CD4-positive, alpha-beta T cell treated with Interferon alpha-2 for 1 hour (primary cell): Measurements from ENCODE around the gene SDR39U1.
A peak's percentile ranks its signal among the peaks of the same experiment; 100 is the strongest.

Source experiments
- DNase-seq, 2 donors: peaks; one replicate each; pipeline ENCODE4 v3.0.0-alpha.2; 2020 to 2022

SDR39U1 gene

DNA sequence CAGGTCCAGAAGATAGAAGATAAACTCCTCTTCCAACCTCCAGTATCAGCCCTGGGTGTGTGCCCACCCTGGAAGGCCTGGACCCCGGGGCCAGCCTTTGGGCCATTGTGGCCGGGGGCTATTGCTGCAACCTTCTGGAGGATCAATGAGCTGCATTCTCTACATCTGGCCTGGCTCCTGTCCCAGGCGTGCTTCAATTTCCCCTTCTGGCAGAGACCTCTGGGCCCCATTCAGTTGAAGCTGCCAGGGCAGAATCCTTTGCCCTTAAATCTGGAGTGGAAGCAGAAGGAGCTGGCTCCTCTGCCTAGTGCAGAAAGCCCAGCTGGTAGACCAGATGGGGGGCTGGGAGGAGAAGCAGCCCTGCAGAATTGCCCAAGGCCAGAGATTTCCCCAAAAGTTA lies 33.8 kb downstream of the SDR39U1 start:
- no peak for DNase-seq

DNA sequence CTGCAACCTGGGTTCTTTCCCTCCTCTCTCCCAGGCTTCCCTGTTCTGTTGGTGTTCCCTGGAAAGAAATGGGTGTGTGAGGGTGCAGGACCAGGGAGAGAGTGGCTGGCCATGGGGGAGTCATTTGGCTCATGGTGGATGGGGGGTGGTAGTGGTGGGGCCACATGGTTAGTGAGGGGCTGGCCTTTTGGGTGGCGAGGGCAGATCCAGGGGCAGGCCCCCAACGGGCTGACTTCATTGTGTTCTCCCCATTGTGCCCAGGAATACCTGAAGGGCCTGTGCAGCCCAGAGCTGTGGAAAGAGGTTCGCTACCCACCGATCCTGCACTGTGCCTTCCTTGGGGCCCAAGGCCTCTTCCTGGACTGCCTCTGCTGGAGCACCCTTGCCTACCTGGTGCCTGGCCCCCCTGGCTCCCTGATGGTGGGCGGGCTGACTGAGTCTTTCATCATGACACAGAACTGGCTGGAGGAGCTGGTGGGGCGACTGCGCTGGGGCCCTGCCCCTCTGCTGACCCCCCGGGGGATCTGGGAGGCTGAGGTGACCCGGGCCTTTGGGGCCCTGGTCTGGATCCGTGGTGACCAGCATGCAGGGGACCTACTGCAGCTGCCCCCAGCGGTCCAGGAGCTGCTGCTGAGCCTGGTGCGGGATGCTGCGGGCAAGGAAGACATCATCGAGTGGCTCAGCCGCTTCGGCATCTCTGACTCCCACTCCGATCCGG lies 34.8 kb downstream of the SDR39U1 start:
- DNase-seq: no peak

DNA sequence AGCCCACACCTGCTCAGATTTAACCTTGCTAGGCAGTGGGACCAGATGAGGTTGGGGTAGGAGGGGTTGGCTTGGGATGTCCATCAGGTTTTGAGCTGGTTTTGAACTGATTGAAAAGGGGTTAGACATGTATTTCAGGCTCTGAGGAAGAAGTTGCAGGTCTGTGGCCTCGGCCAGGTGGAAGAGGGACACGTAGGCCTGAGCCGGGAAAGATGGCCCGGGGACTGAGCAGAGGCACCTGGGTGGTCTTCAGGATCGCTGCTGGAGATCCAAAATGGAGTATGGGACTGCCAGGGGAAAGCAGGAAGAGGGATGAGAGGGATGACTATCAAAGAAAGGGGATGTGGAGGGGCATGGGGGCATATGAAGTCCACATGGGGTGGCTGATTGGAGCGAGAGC lies 36.2 kb downstream of the SDR39U1 start:
- no peak for DNase-seq

DNA sequence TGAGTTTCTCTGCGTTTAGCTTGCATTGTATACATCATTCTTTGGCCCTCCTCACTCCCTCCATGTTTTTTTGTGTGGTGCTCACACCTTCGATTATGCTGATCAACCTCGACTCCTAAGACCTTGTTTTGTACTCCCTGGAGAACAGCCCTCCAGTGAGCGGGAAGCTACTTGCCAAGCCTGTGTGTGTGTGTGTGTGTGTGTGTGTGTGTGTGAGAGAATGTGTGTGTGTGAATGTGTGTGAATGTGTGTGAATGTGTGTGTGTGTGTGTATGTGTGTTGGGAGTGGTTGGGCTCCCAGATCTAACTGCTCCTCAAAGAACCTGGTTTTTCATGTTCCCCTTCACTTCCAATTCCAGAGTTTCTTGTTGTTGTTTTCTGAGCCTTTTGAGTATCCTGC lies 37.8 kb downstream of the SDR39U1 start:
- no peak for DNase-seq

DNA sequence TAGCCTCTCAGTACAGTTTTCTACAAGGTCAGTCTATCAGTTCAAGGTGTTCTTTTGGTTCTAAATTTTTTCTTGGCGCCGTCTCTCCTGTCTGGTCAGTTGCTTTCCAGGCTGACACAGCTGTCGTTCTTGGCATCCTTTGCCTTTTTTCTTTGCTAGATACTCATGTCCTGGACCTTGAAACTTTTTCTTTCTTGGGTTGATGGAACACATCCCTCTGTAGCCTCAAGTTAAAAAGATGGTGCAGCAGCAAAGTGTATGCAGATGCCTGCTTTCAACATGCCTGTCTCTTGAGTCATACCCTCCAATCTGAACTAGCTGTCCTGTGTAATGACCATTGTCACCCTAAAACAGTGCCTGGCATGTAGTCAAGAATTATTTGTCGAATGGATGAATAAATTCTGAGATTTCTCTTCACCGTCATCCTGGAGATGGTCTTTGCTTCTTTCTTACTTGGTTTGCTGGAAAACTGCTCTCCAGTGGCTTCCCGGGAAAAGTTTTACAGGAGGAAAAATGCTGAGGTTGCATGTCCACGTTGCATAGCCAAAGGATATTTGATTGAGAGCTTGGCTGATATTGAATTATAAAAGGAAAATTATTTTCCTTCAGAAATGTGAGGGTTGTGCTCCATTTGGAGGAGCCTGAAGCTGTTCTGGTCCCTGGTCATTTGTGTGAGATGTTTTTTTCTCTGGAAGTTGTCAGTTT lies 39.1 kb downstream of the SDR39U1 start:
- no peak for DNase-seq

DNA sequence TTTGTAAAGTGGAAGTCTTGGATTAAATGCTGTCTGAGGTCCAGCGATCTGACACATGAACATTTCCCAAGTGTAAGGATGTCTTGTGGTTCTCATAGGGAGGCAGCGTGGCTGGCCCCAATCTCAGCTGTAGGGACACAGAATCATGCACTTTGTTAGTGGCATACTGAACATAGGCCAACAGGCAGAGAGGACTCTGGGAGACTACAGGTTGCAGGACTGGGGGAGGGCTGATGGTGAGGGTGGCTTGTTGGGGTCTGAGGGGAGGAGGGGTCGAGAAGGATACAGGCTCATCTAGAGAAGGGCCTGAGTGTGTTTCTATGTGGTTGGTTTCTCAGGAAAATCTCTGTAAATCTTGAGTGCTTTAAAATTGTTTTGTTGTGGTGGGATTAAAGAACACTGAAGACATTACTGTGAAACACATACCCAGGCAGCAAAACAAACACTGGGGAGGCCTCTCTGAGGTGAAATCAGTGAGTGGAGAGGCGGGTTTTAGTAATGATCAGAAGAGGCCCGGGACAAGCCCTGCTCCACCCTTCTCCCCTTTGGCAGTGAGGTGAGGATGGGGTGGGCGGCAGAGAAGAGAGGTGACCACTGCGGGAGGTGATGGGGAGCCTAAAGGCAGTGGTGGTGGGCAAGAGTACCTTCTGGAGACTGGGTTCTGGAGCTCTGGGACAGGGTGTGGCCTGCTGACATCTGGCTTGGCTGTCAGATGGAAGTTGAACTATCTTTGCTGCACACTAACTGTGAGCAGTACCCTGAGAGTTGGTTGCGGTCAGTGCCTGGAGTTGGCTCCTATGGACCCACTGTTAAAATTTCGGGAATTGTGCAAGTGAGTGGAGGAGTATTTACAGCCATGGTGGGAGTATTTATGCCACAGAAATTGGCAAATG lies 40.5 kb downstream of the SDR39U1 start:
- no peak for DNase-seq

DNA sequence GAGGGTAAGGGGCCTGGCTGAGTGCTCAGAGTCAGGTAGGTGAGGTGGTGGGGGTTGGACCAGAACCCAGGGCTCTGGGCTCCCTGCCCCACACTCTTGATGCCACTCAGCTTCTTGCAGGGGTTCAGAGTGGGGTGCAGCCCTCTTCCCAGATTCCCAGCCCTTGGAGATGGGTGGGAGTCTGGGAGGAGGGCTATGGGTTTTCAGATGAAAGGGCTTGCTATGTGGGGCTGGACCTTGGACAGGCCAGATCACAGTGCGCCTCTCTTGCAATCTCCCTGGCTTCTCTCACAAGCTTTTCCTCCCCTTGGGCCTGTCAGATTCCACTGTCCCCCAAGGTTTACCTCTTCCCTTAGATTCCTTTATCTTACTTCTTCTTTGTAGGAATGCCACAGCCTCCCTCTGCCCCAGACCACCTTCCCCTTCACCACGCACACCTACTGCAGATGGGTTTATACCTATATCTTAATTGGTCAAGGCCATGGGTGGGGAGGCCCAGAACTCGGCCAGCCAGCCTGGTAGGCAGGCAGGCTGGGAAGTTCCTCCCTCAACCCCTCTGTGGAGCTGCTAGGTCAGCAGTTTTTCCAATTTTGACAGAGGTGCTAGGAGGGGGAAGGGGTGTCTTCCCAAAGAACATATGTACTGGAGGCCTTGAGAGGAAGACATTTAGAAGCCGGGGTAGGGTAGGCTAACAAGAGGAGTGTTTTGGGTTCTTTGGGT lies 42.4 kb downstream of the SDR39U1 start:
- no peak for DNase-seq

DNA sequence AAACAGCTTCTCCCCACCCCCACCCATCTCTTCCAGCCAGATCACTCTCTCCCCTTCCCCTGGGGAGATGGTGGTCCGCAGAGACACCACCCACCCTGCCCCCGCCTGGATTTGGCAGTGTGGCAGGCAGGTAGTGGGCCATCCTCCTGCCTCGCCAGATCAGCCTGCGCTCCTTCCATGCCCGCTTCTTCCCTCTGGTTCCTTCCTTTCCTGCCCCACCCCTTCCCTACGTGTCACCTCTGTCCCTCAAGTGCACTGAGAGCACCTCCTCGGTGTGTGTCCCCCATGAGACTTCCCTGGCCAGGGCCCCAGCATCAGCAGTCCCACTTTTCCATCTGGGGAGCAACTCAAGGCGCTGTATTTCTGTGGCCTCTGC lies 43.1 kb downstream of the SDR39U1 start:
- no peak for DNase-seq

DNA sequence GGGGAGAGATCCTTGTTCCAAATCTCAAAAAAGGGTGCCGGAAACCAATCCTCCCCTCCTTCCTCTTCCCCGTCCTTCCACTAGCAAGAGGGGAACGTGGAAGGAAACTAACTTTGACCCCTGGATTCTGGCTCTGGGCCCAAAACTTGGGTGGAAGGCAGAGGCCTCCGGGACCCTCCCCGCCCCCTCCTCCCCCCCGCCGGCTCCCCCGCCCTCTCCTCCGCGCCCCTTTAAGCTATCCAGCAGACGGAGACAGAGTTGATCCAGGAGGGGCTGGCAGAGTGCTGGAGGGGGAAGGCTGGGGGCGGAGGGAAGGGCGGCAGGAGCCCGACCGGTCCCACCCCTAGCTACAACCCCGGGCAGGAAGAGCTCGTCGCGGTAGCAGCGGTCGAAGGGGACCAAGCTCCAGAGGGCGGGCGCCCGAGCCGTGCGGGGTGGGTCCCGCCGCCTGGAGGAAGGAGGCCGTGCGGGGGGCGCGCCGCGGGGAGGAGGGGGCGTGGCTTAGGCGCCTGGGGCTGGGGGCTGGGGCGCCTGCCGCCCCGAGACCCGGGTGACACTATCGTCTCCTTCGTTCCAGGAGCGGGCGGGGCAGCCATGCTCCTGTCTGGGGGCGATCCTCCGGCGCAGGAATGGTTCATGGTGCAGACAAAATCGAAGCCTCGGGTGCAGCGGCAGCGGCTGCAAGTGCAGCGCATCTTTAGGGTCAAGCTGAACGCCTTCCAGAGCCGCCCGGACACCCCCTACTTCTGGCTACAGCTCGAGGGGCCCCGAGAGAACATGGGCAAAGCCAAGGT lies 43.7 kb downstream of the SDR39U1 start, which contains the start of gene NYNRIN:
NYNRIN (plus strand) TSS at position 351 of the 794 bp plus-strand sequence; CDS start at position 595, 244 bp downstream.
- DNase-seq: peak; percentile 15 to 35

DNA sequence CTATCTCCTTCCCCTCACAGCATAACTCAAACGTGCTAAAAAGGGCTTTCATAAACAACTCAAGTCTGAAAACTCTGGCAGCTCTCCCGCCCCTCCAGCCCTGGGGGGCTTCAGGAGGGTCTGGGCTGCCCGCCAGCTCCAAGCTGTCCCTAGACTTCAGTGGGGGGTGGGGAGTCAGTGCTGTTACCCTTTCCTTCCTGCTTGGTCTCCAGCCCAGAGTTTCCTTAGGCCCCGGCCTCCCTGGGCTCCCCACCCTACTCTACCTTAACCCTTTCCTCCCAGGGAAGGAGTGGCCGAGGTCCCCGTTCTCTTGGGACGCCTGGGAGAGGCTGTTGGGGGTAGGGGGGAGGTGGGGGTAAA lies 44.3 kb downstream of the SDR39U1 start:
- DNase-seq: no peak

DNA sequence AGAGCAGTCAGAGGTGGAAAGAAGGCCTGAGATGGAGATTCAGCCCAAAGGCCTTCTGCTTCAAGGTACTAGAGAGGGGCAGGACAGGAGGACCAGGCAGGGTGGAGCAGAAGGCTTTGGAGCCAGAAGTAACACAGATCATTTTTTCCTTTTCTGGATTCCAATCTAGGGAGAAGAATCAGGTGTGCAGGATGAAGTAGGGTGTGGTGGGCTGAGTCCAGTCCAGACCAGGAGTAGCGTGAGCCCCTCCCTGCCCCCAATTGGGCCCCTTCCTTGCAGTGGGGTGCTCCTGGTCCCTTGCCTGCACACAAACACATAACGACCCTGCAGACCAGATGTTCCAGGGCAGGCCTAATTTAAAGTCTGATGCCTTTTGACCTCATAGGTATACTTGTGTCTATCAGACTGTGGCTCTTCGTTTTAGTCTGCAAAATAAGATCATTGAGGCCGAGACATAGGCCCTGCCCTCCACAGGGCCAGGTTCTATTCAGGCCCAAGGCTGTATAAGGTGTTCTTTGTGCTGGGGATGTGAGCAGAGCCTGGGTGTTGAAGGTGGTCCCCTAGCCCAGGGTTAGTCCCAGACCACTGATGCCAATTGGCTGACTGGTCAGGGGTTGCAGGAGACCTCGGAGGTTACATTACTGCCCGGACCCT lies 44.8 kb downstream of the SDR39U1 start:
- DNase-seq: no peak

DNA sequence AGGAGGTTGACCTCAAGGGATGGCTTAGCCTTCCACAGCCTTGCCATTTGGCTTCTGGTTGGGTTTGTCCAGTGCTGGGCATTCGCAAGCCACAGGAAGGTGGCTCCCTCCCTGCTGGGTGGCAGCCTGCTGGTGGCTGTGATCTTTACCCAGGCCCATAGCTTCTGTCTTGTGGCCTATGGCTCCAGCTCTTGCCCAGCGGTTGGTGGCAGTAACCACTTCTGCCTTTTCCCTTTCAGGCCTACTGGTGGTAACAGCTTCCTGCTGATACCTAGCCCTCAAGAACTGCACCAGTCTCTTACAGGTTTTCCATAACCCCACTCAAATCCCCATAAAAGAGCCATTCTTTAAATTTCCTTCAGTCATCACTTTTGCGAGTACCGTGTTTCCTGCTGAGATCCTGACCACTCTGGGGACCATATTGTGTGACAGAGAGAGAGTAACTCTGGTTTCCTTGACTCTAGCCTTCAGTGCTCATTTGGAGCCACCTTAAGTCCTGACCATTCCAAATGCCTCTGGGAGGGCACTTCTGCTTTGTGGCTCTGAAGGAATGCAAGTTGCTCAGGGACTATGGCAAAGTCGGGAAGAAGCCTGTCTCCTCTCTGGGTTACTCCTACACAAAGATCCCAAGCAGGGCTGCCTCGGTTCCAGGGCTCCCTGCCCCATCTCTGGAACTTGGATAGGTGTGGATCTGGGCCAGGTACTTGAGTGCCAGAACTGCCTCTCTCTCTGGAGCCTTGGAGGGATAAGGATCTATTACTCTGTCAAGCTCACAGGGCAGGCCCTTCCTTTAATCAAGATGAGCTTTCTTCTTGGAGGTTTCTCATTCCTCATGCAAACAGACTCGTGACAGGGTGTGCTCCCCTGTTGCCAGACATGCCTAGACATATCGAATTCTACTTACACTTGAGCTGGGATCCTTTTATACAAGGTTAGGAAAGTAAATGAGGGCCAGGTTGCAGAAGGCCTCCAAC lies 46.7 kb downstream of the SDR39U1 start:
- no peak for DNase-seq

DNA sequence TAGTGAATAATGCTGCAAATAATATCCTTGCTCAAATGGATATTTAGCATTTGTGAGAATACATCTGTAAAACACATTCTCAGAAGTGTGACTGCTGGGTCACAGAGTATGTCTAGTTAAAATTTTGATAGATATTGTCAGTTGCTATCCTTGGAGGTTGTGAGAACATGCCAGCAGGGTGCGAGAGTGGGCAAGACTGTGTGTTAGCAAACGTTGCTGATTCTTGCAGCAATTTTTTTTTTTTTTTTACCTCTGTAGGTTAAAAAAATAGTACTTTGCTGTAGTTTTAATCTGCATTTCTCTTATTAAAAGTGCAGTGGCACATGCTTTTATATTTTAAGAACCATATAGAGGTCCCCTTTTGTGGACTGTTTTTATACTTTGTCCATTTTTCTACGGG lies 48.3 kb downstream of the SDR39U1 start:
- no peak for DNase-seq

DNA sequence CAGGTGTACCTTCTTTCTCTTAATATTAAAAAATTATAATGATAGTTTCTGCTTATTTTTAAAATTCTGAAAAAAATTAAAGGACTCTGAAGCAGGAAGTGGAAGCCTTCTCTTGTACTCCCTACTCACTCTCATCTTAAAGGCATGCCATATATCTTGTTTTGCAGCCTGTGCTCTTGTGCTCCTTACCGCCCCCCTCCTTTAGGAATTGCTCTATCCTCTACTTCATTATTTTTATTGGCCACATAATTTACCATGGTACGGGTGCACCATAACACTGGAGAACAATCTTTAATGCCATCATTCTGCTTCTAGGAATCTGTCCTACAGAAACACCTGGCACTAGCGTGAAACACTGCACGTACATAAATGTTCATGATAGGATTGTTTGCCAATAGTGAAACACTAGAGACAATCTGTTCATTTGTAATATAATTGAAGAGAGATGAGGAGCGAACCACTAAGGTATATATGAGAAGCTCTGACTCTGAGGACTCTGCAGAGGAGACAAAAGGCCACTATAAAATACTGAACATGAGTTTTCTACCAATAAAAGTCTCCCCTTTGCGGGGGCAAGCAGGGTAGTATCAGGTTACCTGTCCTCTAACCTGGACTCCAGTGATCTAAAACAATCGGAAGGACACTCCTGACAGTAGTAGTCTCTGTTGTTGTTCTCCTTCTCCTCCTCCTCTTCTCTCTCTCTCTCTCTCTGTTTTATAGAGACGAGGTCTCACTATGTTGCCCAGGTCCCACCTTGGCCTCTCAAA lies 50.1 kb downstream of the SDR39U1 start:
- DNase-seq: no peak

DNA sequence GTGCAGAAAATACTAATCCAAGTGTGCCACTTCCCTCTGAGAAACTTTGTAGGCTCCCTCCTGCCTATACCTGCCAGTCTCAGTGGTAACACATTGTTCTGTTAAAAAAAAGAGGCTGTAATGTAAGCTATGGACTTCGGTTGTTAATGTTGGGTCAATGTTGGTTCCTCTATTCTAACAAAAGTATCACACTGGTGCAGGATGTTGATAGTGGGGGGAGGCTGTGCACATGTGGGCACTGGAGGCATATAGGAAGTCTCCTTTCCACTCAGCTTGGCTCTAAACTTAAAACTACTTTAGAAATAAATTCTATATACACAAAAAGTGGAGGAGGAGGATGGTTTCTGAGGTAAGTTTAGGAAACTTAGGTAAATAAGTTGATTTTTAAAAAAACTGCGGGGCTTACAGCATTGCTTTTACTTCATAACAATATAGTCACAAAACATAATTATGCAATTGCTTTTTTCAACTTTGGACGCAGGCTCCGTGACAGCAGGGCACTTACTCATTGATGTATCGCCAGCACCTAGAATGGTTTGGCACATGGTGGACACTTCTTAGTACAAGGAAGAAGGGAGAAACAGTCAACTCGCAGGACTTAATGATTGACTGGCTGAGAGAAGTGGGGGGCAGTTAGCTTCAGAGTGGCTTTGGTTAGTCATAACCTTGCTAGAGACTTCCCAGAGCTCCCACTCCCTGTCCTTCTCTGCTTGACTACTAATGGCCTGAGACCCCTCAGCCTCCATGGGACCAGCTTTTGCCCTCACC lies 51.7 kb downstream of the SDR39U1 start:
- no peak for DNase-seq
